GM06990 (cell line): ENCODE results near the gene SHOX.

Experiments used
- DNase-seq: peaks from one replicate; pipeline ENCODE4 v3.0.0-alpha.2; 2011; ENCODE audit not compliant: insufficient read length; ENCODE audit errors: extremely low read depth
- H3K27me3 ChIP-seq: replicated peaks from 2 replicates; pipeline ENCODE4 v1.6.0; 2011; ENCODE audit warnings: low read length; ENCODE audit not compliant: control insufficient read depth, insufficient read depth
- H3K36me3 ChIP-seq: 2 replicates; pipeline ENCODE4 v1.5.1; 2011; ENCODE audit warnings: low read length; ENCODE audit not compliant: control insufficient read depth, insufficient read depth
- H3K4me3 ChIP-seq: replicated peaks from 2 replicates; pipeline ENCODE4 v1.5.1; 2011; ENCODE audit warnings: low read depth, mild to moderate bottlenecking, control low read depth, low read length
- CTCF ChIP-seq: IDR thresholded peaks from 2 replicates; pipeline ENCODE4 v1.5.1; 2011; ENCODE audit warnings: low read length, control low read depth, mild to moderate bottlenecking, inconsistent platforms; ENCODE audit not compliant: insufficient read depth, poor library complexity, severe bottlenecking

SHOX gene

DNA sequence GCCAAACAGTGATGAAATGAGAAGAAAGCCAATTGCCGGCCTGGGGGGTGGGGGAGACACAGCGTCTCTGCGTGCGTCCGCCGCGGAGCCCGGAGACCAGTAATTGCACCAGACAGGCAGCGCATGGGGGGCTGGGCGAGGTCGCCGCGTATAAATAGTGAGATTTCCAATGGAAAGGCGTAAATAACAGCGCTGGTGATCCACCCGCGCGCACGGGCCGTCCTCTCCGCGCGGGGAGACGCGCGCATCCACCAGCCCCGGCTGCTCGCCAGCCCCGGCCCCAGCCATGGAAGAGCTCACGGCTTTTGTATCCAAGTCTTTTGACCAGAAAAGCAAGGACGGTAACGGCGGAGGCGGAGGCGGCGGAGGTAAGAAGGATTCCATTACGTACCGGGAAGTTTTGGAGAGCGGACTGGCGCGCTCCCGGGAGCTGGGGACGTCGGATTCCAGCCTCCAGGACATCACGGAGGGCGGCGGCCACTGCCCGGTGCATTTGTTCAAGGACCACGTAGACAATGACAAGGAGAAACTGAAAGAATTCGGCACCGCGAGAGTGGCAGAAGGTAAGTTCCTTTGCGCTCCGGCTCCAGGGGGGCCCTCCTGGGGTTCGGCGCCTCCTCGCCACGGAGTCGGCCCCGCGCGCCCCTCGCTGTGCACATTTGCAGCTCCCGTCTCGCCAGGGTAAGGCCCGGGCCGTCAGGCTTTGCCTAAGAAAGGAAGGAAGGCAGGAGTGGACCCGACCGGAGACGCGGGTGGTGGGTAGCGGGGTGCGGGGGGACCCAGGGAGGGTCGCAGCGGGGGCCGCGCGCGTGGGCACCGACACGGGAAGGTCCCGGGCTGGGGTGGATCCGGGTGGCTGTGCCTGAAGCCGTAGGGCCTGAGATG, at the start of gene SHOX:
Gene SHOX, plus strand, starts transcription at position 180 of the 885 bp plus-strand sequence. Its CDS starts 107 bp downstream, at position 287.
- no peak for TF ChIP-seq CTCF
- DNase-seq, result no peak
- no peaks in the 10 kb centered on the region for H3K36me3 ChIP-seq
- H3K4me3 ChIP-seq, result no peak within 1 kb of the TSS
- H3K27me3 ChIP-seq, result no peaks in the 10 kb centered on the region

GRCh38 chrX:581066-581465, 49.5 kb upstream of the SHOX start:
- no peak overlapping the region for H3K4me3 ChIP-seq
- TF ChIP-seq CTCF, result no peak
- H3K27me3 ChIP-seq, result no peaks in the 10 kb centered on the region
- no peak for DNase-seq
- no peaks in the 10 kb centered on the region for H3K36me3 ChIP-seq

- DNase-seq, result no peak
- no peak for TF ChIP-seq CTCF
Observed at GRCh38 chrX:581720-582298, 48.8 kb upstream of the SHOX start.

GRCh38 chrX:584572-584971, 46.0 kb upstream of the SHOX start:
- no peak overlapping the region for H3K4me3 ChIP-seq
- no peaks in the 10 kb centered on the region for H3K36me3 ChIP-seq
- DNase-seq, result no peak
- no peak for TF ChIP-seq CTCF
- H3K27me3 ChIP-seq, result no peaks in the 10 kb centered on the region

More at GRCh38 chrX:581720-582298, 48.8 kb upstream of the SHOX start:
- Histone ChIP-seq H3K27me3 (no peaks in the 10 kb centered on the region), H3K4me3 (no peak overlapping the region), H3K36me3 (no peaks in the 10 kb centered on the region)

DNA sequence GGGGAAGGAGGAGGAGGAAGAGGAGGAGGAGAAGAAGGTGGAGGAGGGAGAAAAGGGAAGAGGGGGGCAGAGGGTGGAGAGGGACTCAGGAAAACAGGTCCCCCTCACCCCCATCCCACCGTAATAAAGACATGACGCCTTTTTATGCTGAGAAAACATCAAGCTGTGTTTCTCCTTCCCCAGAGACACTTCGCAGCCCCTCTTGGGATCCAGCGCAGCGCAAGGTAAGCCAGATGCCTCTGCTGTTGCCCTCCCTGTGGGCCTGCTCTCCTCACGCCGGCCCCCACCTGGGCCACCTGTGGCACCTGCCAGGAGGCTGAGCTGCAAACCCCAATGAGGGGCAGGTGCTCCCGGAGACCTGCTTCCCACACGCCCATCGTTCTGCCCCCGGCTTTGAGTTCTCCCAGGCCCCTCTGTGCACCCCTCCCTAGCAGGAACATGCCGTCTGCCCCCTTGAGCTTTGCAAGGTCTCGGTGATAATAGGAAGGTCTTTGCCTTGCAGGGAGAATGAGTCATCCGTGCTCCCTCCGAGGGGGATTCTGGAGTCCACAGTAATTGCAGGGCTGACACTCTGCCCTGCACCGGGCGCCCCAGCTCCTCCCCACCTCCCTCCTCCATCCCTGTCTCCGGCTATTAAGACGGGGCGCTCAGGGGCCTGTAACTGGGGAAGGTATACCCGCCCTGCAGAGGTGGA, 45.3 kb upstream of the SHOX start:
- H3K27me3 ChIP-seq, result no peaks in the 10 kb centered on the region
- DNase-seq, result no peak
- no peak overlapping the region for H3K4me3 ChIP-seq
- TF ChIP-seq CTCF, result no peak
- no peaks in the 10 kb centered on the region for H3K36me3 ChIP-seq
